Right ventricle myocardium superior (tissue), 1 donor: Measurements from ENCODE around the gene LTV1. TPM values are rescaled to one million over a fixed set of nuclear protein-coding genes. Genes with fewer than 3 reads are reported as not detected.
"Not testable (repeated sequence)": the region's sequence is repeated elsewhere in the genome, so short reads cannot be mapped to it uniquely, and the experiment has no call there.

Experiments used
- ATAC-seq: fragments of 200-7000 bp; cut with Tn5 transposase; one replicate; pipeline ENCODE4 v1.9.1; 2020; ENCODE audit warnings: mild to moderate bottlenecking; ENCODE audit not compliant: poor library complexity
- DNase-seq: peaks from one replicate; pipeline ENCODE4 v3.0.0-alpha.2; 2020
- intact Hi-C: fragments of 100-400 bp; cut with DNase I; formaldehyde crosslinking; loops from one replicate; pipeline ENCODE4 v1.11.2; 2022
- total RNA-seq: library from RNA; stranded (reverse); fragmentation: NEBNext Ultra II Directional; extraction: Animal tissue kit (Norgen Biotek cat#: 25700); gene quantifications from one replicate; pipeline ENCODE4 v1.2.1, GENCODE V29; 2021
- donor health status: DM: no; HTN: yes; CAD: no; lungs with severe emphysema.

Gene LTV1
- total RNA-seq, 1 donor from 2014 or later, result 12.2 TPM

GRCh38 chr6:143874503-143874902 is 31.4 kb downstream of the LTV1 start:
- DNase-seq, intact Hi-C loops, ATAC-seq: not testable (repeated sequence)

DNA sequence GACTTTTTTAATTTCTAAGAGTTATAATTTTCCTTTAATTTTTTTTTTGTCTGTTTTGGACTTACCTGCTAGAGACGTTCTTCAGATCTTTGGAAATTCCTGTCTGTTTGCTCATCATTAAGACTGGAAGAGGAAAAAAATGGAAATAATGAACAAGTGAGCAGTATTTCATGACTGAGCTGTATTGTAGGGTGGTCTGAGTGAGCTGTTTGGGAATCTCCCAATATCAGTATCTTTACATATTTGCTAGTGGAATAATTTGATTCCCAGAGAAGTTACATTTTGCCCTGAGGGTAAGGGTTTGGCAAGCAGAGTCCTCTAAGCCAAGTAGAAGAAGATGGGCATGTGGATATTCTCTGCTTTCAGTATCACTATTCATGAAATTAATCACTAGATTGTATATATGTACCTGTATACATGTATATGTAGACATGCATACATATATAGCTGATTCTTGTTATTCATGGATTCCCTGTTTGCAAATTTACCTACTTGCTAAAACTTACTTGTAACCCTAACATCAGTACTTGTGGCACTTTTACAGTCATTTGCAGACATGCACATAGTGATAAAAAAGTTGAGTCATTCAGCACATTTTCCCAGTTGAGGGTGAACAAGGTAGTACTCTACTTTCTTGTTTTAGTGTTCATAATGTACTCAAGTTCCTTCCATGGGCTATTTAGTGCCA is 34.6 kb downstream of the LTV1 start:
- DNase-seq, result no peak
- intact Hi-C loops, result no loop called here
- ATAC-seq, result no peak

DNA sequence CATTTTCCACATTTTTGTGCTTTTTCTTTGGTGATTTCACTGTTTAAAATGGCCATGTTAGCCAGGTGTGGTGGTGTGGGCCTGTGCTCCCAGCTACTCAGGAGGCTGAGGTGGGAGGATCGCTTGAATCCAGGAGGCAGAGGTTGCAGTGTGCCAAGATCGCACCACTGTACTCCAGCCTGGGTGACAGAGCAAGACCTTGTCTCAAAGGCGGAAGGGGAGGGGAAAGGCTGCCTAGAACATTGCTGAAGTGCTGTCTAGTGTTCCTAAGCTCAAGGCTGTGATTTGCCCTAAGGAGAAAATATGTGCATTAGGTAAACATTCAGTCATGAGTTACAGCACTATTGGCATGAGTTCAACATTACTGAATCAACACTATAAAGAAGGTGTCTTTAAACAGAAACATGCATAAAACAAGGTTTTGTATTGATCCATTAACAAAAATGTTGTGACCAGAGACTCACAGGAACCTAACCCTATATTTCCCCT is 35.2 kb downstream of the LTV1 start:
- no peak for DNase-seq
- intact Hi-C loops, result no loop called here
- no peak for ATAC-seq

DNA sequence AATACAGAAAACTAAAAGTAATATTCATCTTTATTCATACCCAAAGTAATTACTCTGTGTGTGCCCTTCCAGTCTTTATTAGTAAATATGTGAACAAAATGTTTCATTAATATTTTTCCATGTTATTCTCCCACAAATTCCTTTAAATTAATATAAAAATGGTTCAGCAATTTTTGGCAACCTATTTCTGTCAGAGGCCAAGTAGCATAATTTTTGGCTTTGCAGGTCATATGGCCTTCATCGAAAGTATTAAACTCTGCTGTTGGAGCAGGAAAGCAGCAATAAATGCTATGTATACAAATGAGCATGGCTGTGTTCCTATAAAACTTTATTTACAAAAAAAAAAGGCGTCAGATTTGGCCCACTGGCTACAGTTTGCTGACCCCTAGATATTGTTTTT is 37.3 kb downstream of the LTV1 start:
- intact Hi-C loops, result no loop called here
- DNase-seq (no peak), ATAC-seq (no peak)

DNA sequence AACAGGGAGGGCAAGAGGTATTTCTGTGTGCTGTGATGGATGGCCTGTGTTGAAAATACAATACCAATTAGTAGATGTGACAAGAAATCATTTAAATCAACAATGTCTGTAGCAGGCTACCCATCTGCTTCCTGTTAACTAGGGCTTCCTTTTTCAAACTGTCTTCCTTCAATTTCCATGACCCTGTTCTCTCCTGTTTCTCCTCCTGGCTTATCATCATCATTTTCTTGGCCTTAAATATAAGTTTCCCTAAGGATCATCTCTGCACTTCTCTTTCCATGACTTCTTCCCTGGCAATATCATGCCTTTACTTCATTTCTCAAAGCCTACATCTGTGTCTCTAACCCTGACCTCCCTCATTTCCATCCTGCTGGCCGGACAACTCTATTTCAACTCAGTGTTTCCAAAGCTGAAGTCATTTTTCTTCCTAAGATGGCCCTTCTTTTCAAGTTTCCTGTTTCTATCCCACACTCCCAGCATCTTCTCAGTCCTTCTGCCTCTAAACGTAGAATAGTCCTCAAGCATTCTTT is 39.3 kb downstream of the LTV1 start:
- intact Hi-C loops, result no loop called here
- DNase-seq, result no peak
- no peak for ATAC-seq

- DNase-seq (no peak), ATAC-seq (no peak)
- intact Hi-C loops, result no loop called here
Measured at GRCh38 chr6:143884216-143884900, 41.2 kb downstream of the LTV1 start.

DNA sequence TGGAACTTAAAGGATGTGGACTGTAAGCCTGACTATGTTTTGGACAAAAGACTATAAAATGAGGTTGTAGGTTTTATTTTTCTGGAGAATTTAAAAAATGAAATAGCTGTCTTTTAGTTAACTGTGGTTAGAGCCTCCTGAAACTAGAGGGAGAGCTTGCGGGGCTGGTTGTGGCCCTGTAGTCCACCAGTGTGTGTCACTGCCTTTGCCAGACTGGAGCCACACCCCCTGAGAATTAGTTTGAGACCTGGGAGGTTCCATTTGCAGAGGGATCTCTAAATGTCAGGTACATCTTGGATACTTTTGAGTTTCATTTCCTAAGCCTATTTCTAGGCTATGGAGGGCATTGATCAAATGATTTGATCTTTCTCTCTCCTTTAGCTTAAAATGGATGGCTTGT is 42.0 kb downstream of the LTV1 start:
- intact Hi-C loops, result no loop called here
- ATAC-seq, result no peak

GRCh38 chr6:143894655-143895054 is 51.5 kb downstream of the LTV1 start:
- no peak for ATAC-seq
- DNase-seq, result no peak
- intact Hi-C loops, result no loop called here

More for the DNA sequence above, 42.0 kb downstream of the LTV1 start:
- no peak for DNase-seq

DNA sequence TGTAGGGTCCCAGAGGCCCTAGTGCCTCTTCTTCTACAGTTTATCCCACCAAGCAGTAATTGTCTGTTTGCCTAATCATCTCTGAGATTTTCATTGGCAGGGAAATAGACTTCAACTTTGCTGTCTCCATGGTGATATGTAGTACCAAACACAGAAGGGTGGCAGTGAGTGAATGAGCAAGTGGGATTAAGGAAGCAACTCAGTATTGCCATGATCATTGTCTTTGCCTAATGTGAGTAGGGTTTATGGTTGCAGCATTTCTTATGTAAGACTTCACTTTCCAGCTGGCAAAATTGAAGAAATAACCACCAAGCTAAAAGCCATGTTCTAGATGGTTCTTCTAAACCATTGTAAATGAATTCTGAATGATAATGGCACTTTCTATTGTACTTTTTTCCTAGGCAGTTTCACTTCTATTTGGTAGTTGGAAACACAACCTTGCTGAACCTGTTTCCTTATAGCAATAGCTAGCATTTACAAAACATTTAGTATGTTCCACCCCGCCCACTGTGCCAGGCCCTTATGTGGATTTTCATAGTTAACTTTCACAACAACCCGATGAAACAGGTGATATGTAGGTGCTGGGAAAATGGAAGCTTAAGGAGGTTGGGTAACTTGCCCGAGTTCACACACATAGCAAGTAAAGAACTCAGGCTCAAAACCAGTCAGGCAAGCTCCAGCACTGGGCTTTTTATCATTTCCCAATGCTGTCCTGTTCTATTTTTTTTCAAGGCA is 53.2 kb downstream of the LTV1 start:
- DNase-seq (no peak), ATAC-seq (no peak)
- intact Hi-C loops, result no loop called here

DNA sequence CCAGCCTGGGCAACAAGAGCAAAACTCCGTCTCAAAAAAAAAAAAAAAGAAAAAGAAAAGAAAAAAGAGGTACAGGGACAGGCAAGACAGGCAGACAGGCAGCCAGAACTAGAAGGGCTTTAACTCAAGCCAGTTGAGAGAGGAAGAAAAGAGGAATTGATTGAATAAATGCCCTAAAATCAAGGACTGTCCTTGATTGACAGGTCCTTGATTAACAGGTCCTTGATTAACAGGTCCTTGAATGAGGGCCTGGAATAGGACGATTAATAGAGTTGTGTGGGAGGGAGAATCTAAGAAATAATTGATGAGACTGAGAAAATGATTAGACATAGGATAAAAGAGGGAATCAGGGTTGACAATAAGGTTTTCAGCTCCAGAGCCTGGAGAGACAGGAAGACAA is 57.2 kb downstream of the LTV1 start:
- no peak for ATAC-seq
- intact Hi-C loops, result no loop called here

DNA sequence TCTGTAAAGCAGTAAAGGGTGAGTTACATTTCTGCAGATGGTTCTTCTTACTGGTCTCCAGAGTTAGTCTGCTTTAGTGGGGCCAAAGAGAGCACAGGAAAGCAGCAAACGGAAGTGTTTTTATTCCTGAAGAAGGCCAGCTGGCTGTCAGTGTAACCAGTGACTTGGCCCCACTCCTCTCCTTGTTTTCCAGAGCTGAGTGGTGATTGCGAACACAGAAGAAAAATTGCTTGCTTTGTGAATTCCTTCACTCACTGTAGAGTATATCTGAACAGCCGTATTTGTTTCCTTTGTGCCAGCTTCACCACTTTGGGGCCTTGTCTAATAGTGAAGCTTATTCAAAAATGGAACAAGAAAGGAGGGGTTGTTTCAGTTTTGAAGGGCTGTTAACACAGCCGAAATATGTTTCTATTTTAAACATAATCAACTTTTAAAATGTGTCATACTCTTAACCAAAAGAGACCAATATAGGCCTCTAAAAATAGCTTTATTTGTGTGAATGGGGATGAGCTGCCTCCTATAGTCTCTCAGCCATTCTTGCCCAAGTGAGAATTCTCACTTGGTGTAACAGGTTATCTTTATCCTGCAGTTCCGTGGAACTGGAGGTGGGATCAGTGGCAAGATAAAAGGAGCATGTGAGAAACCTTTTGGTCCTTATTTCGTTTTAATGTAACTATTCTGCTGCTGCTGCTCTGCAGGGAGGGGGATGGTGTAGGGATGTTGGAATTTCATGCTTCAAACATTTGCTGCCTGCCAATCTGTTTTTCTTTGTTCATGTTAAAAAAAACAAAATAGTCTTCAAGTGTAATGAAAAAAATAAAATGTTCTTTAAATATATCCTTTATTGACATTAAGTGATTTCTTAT is 59.0 kb downstream of the LTV1 start:
- intact Hi-C loops, result no loop called here
- peak; percentile 94 for ATAC-seq
- peak; percentile 41 for DNase-seq

More for the DNA sequence above, 57.2 kb downstream of the LTV1 start:
- DNase-seq, result no peak

- intact Hi-C loops, result no loop called here
- DNase-seq (no peak), ATAC-seq (no peak)
Measured at GRCh38 chr6:143902827-143903226, 59.7 kb downstream of the LTV1 start.

DNA sequence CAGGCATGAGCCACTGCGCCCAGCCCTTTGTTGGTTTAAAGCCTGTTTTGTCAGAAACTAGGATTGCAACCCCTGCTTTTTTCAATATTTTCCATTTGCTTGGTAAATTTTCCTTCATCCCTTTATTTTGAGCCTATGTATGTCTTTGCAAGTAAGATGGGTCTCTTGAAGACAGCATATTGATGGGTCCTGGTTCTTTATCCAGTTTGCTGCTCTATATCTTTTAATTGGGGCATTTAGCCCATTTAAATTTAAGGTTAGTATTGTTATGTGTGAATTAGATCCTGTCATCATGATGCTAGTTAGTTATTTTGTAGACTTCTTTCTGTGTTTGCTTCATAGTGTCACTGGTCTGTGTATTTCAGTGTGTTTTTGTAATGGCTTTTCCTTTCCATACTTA is 67.9 kb downstream of the LTV1 start:
- intact Hi-C loops, result no loop called here
- ATAC-seq, result no peak
- no peak for DNase-seq

DNA sequence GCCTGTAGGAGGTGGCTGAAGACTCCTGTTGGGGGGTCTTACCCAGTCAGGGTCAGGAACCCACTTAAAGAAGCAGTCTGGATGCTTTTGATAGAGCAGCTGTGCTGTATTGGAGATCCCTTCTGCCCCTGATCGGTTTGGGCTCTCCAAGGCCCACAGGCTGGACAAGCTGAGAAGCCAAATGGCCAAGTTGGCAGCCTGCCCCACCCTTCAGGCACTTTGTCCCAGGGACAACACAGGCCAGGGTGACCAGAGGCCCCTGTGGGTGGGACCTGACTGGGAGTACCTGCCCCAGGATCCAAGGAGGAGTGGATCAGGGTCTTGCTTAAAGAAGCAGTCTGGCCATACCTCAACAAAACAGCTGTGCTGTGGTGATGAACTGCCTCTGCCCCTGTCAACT is 69.5 kb downstream of the LTV1 start:
- ATAC-seq, result no peak
- DNase-seq, result no peak
- intact Hi-C loops, result no loop called here

Other genes with a start within 250 kb of the LTV1 start
- gene PHACTR2, start 165.4 kb upstream of the LTV1 start, total RNA-seq, result 70.0 TPM
- not detected for gene ZC2HC1B, start 21.1 kb downstream of the LTV1 start, total RNA-seq
- 10.8 TPM for gene PLAGL1, start 164.9 kb downstream of the LTV1 start, total RNA-seq